ENCODE results near the gene NUDT5.
"Not testable (repeated sequence)": the region's sequence is repeated elsewhere in the genome, so short reads cannot be mapped to it uniquely, and the experiment has no call there.

Gene NUDT5

GRCh38 chr10:12235796-12236195 is 40.1 kb upstream of the NUDT5 start:
- no peak overlapping the region for H3K4me3 ChIP-seq (ENCODE audit: low read depth, low read length)
- in situ Hi-C loops (cut with HindIII; ENCODE audit: low sequenced_read_pairs) = no loop called here
- no peak for DNase-seq (ENCODE audit: low read depth, low spot score)
- no peak for TF ChIP-seq CTCF (IDR thresholded peaks at IDR 0.05; ENCODE audit: low read depth, low read length)

- in situ Hi-C loops (cut with HindIII; ENCODE audit: low sequenced_read_pairs) = no loop called here
- no peak for TF ChIP-seq CTCF (IDR thresholded peaks at IDR 0.05; ENCODE audit: low read depth, low read length)
Measured at GRCh38 chr10:12235116-12235694, 39.5 kb upstream of the NUDT5 start.

GRCh38 chr10:12234687-12235086 is 39.0 kb upstream of the NUDT5 start:
- in situ Hi-C loops (cut with HindIII; ENCODE audit: low sequenced_read_pairs); DNase-seq (ENCODE audit: low read depth, low spot score); H3K4me3 ChIP-seq (ENCODE audit: low read depth, low read length): not testable (repeated sequence)

More at GRCh38 chr10:12235116-12235694, 39.5 kb upstream of the NUDT5 start:
- H3K4me3 ChIP-seq (ENCODE audit: low read depth, low read length) = no peak overlapping the region
- no peak for DNase-seq (ENCODE audit: low read depth, low spot score)

GRCh38 chr10:12228851-12229250 is 33.2 kb upstream of the NUDT5 start:
- no peak for TF ChIP-seq CTCF (IDR thresholded peaks at IDR 0.05; ENCODE audit: low read depth, low read length)
- H3K4me3 ChIP-seq (ENCODE audit: low read depth, low read length) = no peak overlapping the region
- DNase-seq (ENCODE audit: low read depth, low spot score) = no peak
- in situ Hi-C loops (cut with HindIII; ENCODE audit: low sequenced_read_pairs) = no loop called here

GRCh38 chr10:12226438-12226837 is 30.7 kb upstream of the NUDT5 start:
- in situ Hi-C loops (cut with HindIII; ENCODE audit: low sequenced_read_pairs); DNase-seq (ENCODE audit: low read depth, low spot score); H3K4me3 ChIP-seq (ENCODE audit: low read depth, low read length): not testable (repeated sequence)

- in situ Hi-C loops (cut with HindIII; ENCODE audit: low sequenced_read_pairs) = no loop called here
- no peak for TF ChIP-seq CTCF (IDR thresholded peaks at IDR 0.05; ENCODE audit: low read depth, low read length)
- no peak for DNase-seq (ENCODE audit: low read depth, low spot score)
Measured at GRCh38 chr10:12225444-12225843, 29.8 kb upstream of the NUDT5 start.

GRCh38 chr10:12221323-12222298 is 25.9 kb upstream of the NUDT5 start:
- in situ Hi-C loops (cut with HindIII; ENCODE audit: low sequenced_read_pairs) = no loop called here
- H3K4me3 ChIP-seq (ENCODE audit: low read depth, low read length) = no peak overlapping the region
- peak; percentile 41 for DNase-seq (ENCODE audit: low read depth, low spot score)
- no peak for TF ChIP-seq CTCF (IDR thresholded peaks at IDR 0.05; ENCODE audit: low read depth, low read length)

More at GRCh38 chr10:12225444-12225843, 29.8 kb upstream of the NUDT5 start:
- H3K4me3 ChIP-seq (ENCODE audit: low read depth, low read length) = no peak overlapping the region

All from astrocyte of the spinal cord (primary cell).